ENCODE results near the gene OPCML.
A peak's percentile ranks its signal among the peaks of the same experiment; 100 is the strongest.

Gene OPCML

GRCh38 chr11:132772703-132773545 is 759.4 kb downstream of the OPCML start:
- DNase-seq = peak; percentile 18

- no peak for DNase-seq
Observed at GRCh38 chr11:132771746-132772145, 760.6 kb downstream of the OPCML start.

DNA sequence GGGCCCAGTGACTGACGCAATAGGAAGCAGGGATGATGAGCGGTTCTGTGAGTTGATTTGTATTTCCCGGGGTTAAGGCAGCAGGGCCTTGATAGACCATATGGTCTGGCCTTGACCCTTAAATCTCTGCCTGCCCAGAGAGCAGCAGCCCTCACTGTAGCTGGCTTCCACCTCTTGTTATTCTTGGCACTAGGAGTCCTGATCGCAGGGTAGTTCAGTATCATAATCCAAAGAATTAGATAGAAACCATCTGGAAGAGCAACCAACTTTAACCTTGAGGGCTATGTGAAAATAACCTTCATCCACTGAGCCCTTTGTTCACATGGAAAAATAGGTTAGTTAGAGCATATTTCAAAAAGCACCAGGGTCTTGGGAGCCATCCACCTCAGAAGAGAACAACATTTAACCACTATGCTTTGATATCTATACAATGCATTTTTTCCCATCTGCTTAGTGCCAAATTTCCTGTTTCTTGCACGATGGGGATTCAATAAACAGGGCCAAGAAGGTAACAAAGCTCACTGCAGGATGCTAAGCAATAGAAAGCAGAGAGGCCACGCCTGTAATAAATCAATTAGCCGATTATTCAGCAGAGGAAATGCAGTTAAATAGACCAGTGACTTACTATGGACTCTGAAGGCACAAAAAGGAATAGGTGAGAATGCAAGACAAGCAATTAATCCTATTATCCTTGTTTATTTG is 761.3 kb downstream of the OPCML start:
- peak; percentile 7 for DNase-seq

DNA sequence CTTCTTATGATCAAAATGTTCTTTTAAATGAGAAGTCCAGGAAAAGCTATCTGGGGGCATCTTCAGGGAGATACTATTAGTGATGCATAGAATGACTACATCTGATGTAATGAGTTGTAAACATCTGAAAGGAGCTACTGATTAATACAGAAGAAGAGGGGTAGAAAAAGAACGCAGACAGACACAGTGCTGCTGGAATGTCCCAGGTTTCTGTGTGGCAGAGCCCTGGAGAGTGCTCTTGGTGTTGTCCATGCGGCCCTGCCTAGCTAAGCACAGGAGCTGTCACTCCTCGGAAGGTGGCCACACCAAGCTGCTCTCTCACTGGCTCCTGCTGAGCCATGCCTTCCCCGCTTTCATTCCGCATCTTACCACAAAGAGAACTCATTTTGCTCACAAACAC is 768.8 kb downstream of the OPCML start:
- DNase-seq = peak; percentile 6

DNA sequence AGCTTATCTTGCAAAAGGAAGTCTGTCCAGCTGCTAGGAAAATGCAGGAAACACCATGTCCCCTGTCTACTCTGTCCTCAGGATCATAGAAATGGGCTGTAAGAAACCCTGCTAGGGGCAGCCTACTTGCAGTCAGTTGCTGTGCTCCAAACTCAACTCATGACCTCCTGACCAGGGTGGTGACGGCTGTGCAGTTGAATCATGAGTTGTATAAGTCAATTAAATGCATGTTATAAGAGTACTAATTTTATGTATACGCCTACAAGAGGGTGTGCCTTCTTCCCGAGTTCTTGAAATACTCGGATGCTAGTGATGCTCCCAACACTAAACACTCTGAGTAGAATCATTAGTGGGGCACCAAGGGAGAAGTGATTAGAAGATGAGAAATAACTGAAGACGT is 776.4 kb downstream of the OPCML start:
- no peak for DNase-seq

- no peak for DNase-seq
Observed at GRCh38 chr11:132751516-132752250, 780.6 kb downstream of the OPCML start.

GRCh38 chr11:132746305-132746704 is 786.0 kb downstream of the OPCML start:
- DNase-seq = no peak

GRCh38 chr11:132745306-132745705 is 787.0 kb downstream of the OPCML start:
- DNase-seq = no peak

- DNase-seq = peak; percentile 93
Observed at GRCh38 chr11:132744771-132745170, 787.5 kb downstream of the OPCML start.

GRCh38 chr11:132743601-132744000 is 788.7 kb downstream of the OPCML start:
- DNase-seq = peak; percentile 52

DNA sequence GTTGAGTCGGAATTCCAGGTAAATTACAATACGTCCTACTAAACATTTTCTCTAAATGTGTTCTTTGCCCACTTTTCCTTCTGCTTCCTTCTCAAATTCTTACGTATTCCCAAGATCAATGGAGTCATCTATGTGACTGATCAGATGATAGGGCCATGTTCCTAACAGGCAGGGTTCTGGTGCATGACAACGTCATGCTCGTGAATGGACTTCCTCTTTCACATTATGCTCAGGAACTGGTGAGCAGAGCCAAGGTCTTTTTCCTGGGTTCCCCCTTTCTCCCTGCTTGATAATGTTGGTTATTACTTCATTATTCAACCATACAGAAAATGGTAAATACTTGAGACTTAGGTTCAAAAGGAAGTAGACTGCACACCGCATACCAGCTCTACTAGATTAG is 789.4 kb downstream of the OPCML start:
- DNase-seq = no peak

DNA sequence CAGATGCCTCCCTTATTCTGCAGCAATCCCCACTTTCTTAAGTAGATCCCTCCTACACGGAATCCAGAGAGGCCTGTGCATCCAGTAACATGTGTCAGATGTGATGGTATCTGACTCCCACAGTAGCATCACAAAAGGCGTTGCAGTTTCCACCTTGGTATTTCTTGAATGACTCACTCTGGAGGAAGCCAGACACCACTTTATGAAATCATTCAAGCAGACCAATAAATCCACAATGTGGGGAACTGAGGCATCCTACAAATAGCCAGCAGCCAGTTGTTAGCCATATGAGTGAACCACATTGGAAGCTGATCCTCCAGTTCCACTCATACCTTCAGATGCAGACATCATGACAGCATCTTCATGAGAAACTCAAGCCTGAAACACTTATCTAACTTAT is 798.1 kb downstream of the OPCML start:
- DNase-seq = peak; percentile 99

- DNase-seq = no peak
Observed at GRCh38 chr11:132728026-132728425, 804.3 kb downstream of the OPCML start.

- DNase-seq = no peak
Observed at GRCh38 chr11:132721526-132721925, 810.8 kb downstream of the OPCML start.

DNA sequence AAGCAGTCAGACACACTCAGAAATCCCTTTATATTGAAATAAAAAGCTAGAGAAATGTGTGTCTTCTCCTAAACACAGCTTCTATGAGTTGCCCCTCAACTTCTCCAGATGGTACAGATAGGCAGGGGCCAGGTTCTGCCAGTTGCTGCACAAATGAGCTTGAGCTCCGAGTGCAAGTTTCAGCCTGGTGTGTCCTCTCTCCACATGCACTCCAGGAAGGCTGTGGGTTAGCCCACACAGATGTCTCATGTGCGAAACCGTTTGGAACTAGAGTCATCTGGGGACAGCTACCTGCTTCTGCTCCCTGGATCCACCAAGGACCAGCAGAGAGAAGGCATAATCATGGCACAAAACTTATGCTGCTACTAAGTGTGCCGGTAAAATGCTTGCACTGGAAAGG is 812.6 kb downstream of the OPCML start:
- no peak for DNase-seq

DNA sequence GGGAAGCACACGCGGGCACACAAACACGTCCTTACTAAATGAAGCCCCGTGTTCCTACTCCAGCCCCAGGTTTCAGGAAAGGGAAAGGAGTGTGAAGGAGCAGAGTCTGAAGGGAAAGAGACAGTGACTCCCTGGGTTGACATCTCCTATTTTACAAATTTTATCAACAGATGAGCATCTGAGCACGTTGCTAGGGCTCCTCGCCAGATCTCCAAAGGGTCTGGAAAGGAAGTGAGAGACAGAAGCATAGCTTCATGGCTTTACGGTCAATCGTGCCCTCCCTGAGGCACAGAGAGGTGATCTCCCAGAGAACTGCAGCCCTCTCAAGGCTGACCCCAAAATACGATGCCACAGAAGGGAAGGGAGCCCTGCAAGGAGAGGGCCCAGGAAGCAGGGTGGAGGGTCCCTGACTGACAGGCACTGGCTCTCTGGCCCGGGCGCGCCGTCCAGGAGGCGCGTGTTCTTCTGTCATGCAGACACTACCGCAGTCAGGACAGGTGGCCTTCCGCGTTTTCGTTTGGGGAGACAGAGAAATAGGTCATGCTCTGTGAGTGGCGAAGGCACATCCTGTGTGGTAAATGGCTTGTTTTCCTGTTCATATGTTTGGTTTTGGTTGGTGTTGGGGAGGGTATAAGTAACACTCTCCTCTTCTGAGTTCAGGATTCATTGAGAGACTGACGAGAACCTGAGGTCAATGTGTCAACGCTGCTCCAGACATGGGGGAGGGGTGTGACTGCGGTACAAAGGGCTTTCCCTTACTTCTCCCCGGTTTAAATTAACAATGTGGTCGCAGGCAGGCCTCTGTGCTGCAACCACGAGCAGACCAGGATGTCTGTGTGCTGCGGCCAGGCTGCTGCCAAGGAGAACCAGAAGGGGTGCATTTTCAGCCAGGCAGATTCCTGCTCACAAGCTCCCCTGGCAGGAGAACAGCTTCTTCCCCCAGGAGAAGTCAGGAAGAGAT is 813.3 kb downstream of the OPCML start:
- peak; percentile 74 for DNase-seq

GRCh38 chr11:132717824-132718223 is 814.5 kb downstream of the OPCML start:
- DNase-seq = no peak

DNA sequence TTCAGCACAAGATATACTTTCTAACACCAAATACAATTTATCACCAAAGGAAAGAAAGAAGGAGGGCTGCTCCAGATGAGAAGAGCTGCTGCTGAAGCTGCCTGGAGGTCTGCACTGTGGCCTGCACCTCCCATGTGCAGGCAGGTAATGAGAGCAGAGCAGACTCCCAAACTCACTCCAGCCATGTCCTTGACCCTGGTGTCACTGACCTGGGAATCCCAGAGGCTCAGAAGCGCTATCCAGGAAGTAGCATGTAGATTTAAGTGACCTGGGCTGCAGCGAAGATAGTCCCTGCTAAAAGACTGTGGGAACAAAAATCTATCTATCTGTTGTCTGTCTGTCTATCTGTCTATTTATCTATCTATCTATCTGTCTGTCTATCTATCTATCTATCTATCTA is 816.3 kb downstream of the OPCML start:
- no peak for DNase-seq

- peak; percentile 70 for DNase-seq
Observed at GRCh38 chr11:132714859-132715440, 817.4 kb downstream of the OPCML start.

DNA sequence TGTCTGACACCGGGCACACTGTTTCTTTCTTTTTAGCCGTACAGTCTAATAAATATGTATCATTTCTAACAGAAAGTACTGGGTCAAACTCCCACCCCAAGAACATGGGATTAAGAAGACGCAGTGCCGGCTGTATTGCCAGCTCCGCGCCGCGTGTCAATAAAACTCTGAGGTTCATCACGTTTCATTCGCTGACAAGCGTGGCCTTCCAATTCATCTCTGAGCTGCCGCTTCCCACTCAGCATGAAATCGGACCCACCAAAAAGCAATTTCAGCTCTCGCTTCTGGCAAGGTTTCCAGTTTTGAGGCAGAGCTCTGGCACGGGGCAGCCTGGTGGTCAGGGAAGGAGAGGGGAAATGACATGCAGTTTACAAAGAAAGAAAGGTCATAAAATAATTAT is 819.8 kb downstream of the OPCML start:
- no peak for DNase-seq

DNA sequence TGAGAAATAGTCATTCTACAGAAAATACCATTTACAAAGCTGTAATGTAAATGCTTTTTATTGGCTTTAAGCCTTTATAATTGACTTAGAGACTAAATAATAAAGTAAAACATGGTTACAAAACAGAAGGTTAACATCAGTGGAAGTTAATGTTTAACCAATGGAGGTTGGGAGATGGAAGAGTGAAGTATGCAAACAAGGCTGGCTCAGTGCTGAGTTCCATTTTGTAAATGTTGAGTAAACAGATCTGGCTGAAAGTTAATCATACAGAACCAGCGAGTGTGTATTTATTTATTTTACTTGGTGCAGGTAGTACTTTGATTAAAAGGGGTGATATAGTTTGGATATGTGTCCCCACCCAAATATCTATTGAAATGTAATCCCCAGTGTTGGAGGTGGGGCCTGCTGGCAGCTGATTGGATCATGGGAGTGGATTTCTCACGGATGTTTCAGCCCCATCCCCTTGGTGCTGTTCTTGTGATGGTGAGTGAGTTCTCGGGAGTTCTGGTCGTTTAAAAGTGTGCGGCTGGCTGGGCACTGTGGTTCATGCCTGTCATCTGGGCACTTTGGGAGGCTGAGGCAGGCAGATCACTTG is 827.4 kb downstream of the OPCML start:
- DNase-seq = no peak

- no peak for DNase-seq
Observed at GRCh38 chr11:132692891-132693290, 839.4 kb downstream of the OPCML start.

Measured in fibroblast of skin of right biceps (primary cell).